Cardiac fibroblast (primary cell): ENCODE results near the gene KIF22.

Source experiments
- DNase-seq, 2 donors: peaks; one replicate each; pipeline versions ENCODE4 v3.0.0 to v3.0.0-alpha.2; 2010; ENCODE audit warnings: low read depth in 2 of 2
- H3K4me3 ChIP-seq, 2 donors: replicated peaks in 1 of 2; 1 replicate in 1 of 2; 2 replicates in 1 of 2; pipeline ENCODE4 v1.5.1; 2011; ENCODE audit warnings: low read depth in 2 of 2, low read length in 2 of 2, mild to moderate bottlenecking in 2 of 2, moderate library complexity in 1 of 2
- TF ChIP-seq, protein P1 (sequence below): IDR thresholded peaks from one replicate; pipeline ENCODE4 v1.5.1; 2011; ENCODE audit warnings: low read depth, mild to moderate bottlenecking, low read length, inconsistent platforms

KIF22 gene

DNA sequence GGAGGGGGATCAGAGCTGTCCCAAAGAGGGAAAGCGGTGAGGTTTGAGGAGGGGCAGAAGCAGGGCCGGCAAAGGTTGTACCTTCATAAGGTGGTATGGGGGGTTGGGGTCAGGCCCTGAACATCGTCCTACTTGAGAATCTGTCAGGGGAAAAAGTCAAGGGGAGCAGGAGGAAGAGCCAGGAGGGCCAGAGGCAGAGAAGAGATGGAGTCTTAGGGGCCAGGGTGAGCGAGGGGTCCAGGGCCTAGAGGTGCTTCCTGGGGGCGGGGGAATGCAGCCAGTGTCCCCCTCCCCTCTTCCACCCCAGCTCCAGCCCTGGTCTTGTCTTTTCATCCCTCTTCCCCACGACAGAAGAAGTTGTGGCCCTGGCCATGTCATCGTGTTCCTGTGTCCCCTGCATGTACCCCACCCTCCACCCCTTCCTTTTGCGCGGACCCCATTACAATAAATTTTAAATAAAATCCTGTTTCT, 20.2 kb downstream of the KIF22 start:
- TF ChIP-seq, protein P1, sequence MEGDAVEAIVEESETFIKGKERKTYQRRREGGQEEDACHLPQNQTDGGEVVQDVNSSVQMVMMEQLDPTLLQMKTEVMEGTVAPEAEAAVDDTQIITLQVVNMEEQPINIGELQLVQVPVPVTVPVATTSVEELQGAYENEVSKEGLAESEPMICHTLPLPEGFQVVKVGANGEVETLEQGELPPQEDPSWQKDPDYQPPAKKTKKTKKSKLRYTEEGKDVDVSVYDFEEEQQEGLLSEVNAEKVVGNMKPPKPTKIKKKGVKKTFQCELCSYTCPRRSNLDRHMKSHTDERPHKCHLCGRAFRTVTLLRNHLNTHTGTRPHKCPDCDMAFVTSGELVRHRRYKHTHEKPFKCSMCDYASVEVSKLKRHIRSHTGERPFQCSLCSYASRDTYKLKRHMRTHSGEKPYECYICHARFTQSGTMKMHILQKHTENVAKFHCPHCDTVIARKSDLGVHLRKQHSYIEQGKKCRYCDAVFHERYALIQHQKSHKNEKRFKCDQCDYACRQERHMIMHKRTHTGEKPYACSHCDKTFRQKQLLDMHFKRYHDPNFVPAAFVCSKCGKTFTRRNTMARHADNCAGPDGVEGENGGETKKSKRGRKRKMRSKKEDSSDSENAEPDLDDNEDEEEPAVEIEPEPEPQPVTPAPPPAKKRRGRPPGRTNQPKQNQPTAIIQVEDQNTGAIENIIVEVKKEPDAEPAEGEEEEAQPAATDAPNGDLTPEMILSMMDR, result no peak
- no peak overlapping the region for H3K4me3 ChIP-seq
- no peak for DNase-seq

- TF ChIP-seq, protein P1, result no peak
- peak; percentile 98 to 99 for DNase-seq
- H3K4me3 ChIP-seq, result peak overlapping the region; percentile 53 to 56
Observed at GRCh38 chr16:29811170-29811895, 20.8 kb downstream of the KIF22 start.

DNA sequence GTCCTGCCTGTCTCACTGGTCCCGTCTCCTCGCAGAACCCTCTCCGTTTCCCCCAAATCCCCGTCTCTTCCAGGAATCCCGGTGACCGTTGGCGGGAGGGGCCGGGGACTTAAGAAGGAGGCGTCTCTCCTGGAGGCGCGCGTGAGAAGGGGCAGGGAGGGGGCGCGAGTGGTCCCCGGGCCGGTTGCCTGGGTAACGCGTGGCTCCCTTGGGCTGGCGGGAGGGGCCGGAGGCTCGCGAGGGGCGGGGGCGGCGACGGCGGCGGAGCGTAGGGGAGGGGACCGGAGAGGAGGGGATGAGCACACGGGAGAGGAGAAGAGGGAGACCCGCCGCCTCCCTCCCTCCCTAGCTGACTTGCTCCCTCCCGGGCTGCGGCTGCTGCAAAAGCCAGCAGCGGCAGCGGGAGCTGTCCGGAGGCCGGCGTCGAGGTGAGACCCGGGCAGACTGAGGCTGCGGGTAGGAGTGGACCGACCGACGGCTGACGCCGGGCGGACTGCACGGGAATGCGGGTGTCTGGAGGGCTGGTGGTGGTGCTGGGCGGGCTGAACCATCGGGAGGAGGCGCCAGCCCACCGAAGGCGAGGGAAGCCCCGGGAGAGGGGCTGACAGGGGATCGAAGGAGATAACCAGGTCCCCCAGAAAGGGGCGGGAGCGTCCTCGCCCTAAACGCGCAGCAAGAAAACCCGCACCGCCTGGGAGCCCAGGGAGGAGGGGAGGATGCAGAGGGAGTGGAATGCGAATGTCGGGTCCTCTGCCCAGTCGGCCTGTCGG, 21.5 kb downstream of the KIF22 start, which contains the start of gene PRRT2:
PRRT2 (plus strand) TSS at position 298 of the 770 bp plus-strand sequence. CDS start 862 bp downstream, outside the sequence.
- peak within 1 kb of the TSS; percentile 53 to 56 for H3K4me3 ChIP-seq
- TF ChIP-seq, protein P1, result no peak
- DNase-seq, result peak; percentile 35 to 52

GRCh38 chr16:29812754-29813643, 22.4 kb downstream of the KIF22 start:
- TF ChIP-seq, protein P1, result no peak
- DNase-seq, result no peak
- H3K4me3 ChIP-seq, result peak overlapping the region; percentile 53 to 56

DNA sequence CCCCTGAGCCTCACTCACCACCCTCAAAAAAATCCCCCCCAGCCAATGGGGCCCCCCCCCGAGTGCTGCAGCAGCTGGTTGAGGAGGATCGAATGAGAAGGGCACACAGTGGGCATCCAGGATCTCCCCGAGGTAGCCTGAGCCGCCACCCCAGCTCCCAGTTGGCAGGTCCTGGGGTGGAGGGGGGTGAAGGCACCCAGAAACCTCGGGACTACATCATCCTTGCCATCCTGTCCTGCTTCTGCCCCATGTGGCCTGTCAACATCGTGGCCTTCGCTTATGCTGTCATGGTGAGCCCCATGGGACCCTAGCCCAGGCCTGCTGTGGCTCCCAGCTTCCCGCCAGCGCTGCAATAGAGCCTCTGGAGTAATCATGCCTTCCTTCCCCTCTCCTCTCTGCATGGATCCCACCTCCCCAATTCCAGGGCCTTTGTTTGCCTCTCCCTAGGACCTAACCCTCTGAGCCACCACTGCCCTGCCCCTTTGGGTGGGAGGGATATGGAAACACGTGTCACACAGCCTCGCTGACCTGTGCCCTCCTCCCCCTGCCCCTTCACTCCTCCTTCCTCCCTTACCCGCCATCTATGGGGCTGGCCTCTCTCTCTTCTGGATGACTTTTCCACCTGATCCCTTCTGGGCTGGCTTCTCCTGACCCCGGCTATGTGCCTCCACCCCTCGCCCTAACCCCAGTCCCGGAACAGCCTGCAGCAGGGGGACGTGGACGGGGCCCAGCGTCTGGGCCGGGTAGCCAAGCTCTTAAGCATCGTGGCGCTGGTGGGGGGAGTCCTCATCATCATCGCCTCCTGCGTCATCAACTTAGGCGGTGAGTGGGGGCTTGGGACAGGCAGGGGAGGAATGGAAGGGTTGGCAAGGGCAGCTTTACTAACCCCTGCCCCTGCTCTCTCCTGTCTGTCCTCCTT, 23.4 kb downstream of the KIF22 start:
- DNase-seq, result no peak
- no peak overlapping the region for H3K4me3 ChIP-seq
- TF ChIP-seq, protein P1, result no peak
